Fibroblast of mammary gland (primary cell): ENCODE measurements around the gene CPLX3.

Source experiments
- DNase-seq: peaks from one replicate; pipeline ENCODE4 v3.0.0-alpha.2; 2010; ENCODE audit warnings: low read depth
- H3K4me3 ChIP-seq: 2 replicates; pipeline ENCODE4 v1.5.1; 2011; ENCODE audit warnings: low read depth, mild to moderate bottlenecking, low read length, moderate library complexity; ENCODE audit not compliant: control insufficient read depth
- CTCF ChIP-seq: conservative IDR thresholded peaks from 2 replicates; pipeline ENCODE4 v1.5.1; 2011; ENCODE audit warnings: low read depth, low read length, inconsistent platforms; ENCODE audit not compliant: control insufficient read depth, insufficient read depth

The CPLX3 gene

DNA sequence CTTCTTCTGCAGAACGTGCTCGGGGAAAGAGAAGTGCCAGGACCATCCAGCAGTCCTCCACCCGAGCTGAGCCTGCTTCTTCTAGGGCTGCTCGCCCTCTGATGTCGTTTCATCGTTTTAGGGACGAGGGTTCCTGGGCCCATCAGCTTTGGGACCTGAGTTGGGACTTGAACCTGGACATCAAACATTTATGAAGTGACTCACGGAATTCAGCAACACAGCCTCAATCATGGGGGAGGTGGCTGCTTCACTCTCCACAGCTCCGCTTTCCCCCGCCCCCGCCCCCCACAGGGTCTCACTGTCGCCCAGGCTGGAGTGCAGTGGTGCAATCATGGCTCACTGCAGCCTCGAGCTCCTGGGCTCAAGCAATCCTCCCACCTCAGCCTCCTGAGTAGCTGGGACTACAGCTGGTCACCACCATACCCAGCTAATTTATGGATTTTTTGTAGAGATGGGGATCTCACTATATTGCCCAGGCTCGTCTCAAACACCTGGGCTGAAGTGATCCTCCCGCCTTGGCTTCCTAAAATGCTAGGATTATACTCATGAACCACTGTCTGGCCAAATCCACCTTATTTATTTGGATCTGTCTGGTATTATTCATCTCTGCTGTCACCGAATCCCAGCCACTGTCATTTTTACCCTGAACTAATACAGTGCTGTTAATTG is 47.5 kb downstream of the CPLX3 start:
- H3K4me3 ChIP-seq: peak overlapping the region; percentile 84
- TF ChIP-seq CTCF: no peak
- peak; percentile 30 for DNase-seq

DNA sequence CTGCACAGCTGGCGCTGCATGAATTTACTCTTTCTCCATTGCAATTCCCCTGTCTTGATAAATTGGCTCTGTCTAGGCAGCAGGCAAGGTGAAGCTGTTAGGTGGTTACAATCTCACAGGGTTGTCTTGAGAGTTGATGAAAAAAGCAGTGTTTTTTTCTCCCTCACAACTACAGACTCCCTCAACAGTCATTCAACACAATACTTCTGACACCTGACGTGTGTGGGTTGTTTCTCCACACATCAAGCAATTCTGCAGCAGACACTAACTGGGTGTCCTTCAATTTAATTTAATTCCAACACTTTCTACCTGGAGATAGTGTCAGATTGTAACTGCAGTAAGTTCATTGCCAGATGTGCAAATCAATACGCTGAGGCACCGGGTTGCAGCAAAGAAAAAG is 51.8 kb downstream of the CPLX3 start:
- no peak for DNase-seq
- no peak for TF ChIP-seq CTCF
- H3K4me3 ChIP-seq: no peak overlapping the region
